ENCODE data around the gene ACAD9. TPM values are rescaled to one million over a fixed set of nuclear protein-coding genes. Genes with fewer than 3 reads are reported as not detected.

The ACAD9 gene
- total and polyA plus RNA-seq, 9 of the 15 experiments (the other 6 are each of a cell fraction or from before 2014, with no cell fraction given) = 10.2 to 32.6 (median 22.8) TPM

DNA sequence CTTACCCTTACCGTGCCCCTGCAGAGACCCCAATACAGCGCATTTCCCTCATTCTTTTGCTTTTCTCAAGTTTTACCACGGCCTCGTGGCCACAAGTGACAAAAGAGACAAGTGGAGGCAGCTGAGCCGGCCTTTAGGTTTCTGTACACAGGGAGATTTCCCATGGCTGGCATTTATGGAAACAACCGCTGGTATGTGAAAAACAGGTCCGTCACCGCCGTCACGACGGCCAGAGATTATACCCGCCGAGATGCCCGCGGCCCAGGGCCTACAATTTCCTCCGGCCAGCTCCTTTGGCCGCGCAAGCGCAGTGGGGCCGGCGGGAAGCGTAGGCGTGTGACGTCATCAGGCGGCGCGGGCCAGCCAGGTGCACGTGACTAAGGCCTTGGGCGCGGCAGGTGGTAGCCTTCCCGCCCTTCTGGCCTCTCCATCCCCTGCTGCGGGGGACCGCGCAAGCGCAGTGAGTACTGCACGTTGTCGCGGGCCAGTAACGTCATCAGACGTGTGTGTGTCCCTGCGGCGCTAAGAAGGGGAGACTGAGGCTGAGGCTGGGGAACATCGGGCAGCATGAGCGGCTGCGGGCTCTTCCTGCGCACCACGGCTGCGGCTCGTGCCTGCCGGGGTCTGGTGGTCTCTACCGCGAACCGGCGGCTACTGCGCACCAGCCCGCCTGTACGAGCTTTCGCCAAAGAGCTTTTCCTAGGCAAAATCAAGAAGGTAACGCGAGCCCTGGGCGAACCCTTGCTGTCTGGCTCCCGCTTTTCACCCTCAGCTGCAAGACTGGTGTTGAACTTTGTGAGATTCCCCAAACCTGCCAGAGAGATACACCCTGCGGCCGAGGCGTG lies at the start of gene ACAD9 (continued):
- TF ChIP-seq ASH1L (IDR thresholded peaks at IDR 0.05; ENCODE audit: borderline replicate concordance, low read depth, partially characterized antibody) (no peak), BRCA1 (IDR thresholded peaks at IDR 0.05) (no peak), BRCA1 (CRISPR knock-in tag; IDR thresholded peaks at IDR 0.05) (no peak), RBM25 (IDR thresholded peaks at IDR 0.05; ENCODE audit: low read depth, low read length, severe bottlenecking) (no peak), ZNF551 (CRISPR knock-in tag; IDR thresholded peaks at IDR 0.05) (no peak), FOXJ3 (CRISPR knock-in tag; IDR thresholded peaks at IDR 0.05) (no peak), RHOXF2B (CRISPR knock-in tag; conservative IDR thresholded peaks at IDR 0.05) (no peak), HNRNPLL (IDR thresholded peaks at IDR 0.05; ENCODE audit: low read depth, low read length, poor library complexity, severe bottlenecking) (no peak), FUS (optimal IDR thresholded peaks at IDR 0.05; ENCODE audit: low read depth, low read length) (no peak), NR3C1 (CRISPR knock-in tag; IDR thresholded peaks at IDR 0.05) (peak; percentile 93), JUND (IDR thresholded peaks at IDR 0.05; ENCODE audit: borderline replicate concordance, low read depth, low read length) (peak; percentile 91), JUND (tag; IDR thresholded peaks at IDR 0.05; ENCODE audit: borderline replicate concordance, low read depth, low read length) (peak; percentile 69; the same call in 2 of the 3 replicates), U2AF1 (optimal IDR thresholded peaks at IDR 0.05; ENCODE audit: low read depth, low read length) (no peak), DPF2 (IDR thresholded peaks at IDR 0.05) (no peak; the same call in 1 of the 2 replicates), EP400 (IDR thresholded peaks at IDR 0.05) (peak; percentile 92), FOXK1 (CRISPR knock-in tag; IDR thresholded peaks at IDR 0.05; ENCODE audit: borderline replicate concordance) (peak; percentile 43; the same call in 1 of the 2 replicates), ZNF445 (CRISPR knock-in tag; IDR thresholded peaks at IDR 0.05; ENCODE audit: low read depth) (no peak), KLF6 (CRISPR knock-in tag; IDR thresholded peaks at IDR 0.05; ENCODE audit: borderline replicate concordance) (peak; percentile 88; the same call in 1 of the 2 replicates), ETV5 (CRISPR knock-in tag; IDR thresholded peaks at IDR 0.05; ENCODE audit: low read depth) (no peak), NFRKB (IDR thresholded peaks at IDR 0.05; ENCODE audit: low read depth) (0 out of 2 replicates have a peak, but pooled peaks have one; percentile 28)
- TF ChIP-seq, protein P1, sequence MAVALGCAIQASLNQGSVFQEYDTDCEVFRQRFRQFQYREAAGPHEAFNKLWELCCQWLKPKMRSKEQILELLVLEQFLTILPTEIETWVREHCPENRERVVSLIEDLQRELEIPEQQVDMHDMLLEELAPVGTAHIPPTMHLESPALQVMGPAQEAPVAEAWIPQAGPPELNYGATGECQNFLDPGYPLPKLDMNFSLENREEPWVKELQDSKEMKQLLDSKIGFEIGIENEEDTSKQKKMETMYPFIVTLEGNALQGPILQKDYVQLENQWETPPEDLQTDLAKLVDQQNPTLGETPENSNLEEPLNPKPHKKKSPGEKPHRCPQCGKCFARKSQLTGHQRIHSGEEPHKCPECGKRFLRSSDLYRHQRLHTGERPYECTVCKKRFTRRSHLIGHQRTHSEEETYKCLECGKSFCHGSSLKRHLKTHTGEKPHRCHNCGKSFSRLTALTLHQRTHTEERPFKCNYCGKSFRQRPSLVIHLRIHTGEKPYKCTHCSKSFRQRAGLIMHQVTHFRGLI (CRISPR knock-in tag; IDR thresholded peaks at IDR 0.05) = no peak
- TF ChIP-seq, protein P2, sequence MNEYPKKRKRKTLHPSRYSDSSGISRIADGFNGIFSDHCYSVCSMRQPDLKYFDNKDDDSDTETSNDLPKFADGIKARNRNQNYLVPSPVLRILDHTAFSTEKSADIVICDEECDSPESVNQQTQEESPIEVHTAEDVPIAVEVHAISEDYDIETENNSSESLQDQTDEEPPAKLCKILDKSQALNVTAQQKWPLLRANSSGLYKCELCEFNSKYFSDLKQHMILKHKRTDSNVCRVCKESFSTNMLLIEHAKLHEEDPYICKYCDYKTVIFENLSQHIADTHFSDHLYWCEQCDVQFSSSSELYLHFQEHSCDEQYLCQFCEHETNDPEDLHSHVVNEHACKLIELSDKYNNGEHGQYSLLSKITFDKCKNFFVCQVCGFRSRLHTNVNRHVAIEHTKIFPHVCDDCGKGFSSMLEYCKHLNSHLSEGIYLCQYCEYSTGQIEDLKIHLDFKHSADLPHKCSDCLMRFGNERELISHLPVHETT (CRISPR knock-in tag; conservative IDR thresholded peaks at IDR 0.05 in 1 of 2, IDR thresholded peaks at IDR 0.05 in 1 of 2) = 0 out of 4 replicates have a peak, but pooled peaks of 1 of the 2 experiments have one; percentile 9
- TF ChIP-seq, protein P3, sequence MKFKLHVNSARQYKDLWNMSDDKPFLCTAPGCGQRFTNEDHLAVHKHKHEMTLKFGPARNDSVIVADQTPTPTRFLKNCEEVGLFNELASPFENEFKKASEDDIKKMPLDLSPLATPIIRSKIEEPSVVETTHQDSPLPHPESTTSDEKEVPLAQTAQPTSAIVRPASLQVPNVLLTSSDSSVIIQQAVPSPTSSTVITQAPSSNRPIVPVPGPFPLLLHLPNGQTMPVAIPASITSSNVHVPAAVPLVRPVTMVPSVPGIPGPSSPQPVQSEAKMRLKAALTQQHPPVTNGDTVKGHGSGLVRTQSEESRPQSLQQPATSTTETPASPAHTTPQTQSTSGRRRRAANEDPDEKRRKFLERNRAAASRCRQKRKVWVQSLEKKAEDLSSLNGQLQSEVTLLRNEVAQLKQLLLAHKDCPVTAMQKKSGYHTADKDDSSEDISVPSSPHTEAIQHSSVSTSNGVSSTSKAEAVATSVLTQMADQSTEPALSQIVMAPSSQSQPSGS (CRISPR knock-in tag; IDR thresholded peaks at IDR 0.05) = peak; percentile 93
